Measurements from ENCODE around the gene ABLIM3. TPM values are rescaled to one million over a fixed set of nuclear protein-coding genes. Genes with fewer than 3 reads are reported as not detected.

Gene ABLIM3
- total RNA-seq, 1 donor from 2014 or later = 30.1 TPM

- TF ChIP-seq CTCF (conservative IDR thresholded peaks at IDR 0.05; ENCODE audit: low read depth, low read length) = no peak
- no peak for DNase-seq (ENCODE audit: low read depth)
- no peak overlapping the region for H3K4me3 ChIP-seq (ENCODE audit: low read depth, low read length)
Observed at GRCh38 chr5:149162401-149163084, 21.2 kb downstream of the ABLIM3 start.

- no peak for DNase-seq (ENCODE audit: low read depth)
- TF ChIP-seq CTCF (conservative IDR thresholded peaks at IDR 0.05; ENCODE audit: low read depth, low read length) = no peak
- no peak overlapping the region for H3K4me3 ChIP-seq (ENCODE audit: low read depth, low read length)
Observed at GRCh38 chr5:149164731-149165130, 23.4 kb downstream of the ABLIM3 start.

GRCh38 chr5:149166128-149166527 lies 24.8 kb downstream of the ABLIM3 start:
- DNase-seq (ENCODE audit: low read depth) = no peak
- TF ChIP-seq CTCF (conservative IDR thresholded peaks at IDR 0.05; ENCODE audit: low read depth, low read length) = no peak
- no peak overlapping the region for H3K4me3 ChIP-seq (ENCODE audit: low read depth, low read length)

- no peak for DNase-seq (ENCODE audit: low read depth)
- no peak for TF ChIP-seq CTCF (conservative IDR thresholded peaks at IDR 0.05; ENCODE audit: low read depth, low read length)
- H3K4me3 ChIP-seq (ENCODE audit: low read depth, low read length) = no peak overlapping the region
Observed at GRCh38 chr5:149166591-149167100, 25.4 kb downstream of the ABLIM3 start.

- no peak for DNase-seq (ENCODE audit: low read depth)
- no peak for TF ChIP-seq CTCF (conservative IDR thresholded peaks at IDR 0.05; ENCODE audit: low read depth, low read length)
- H3K4me3 ChIP-seq (ENCODE audit: low read depth, low read length) = no peak overlapping the region
Observed at GRCh38 chr5:149168276-149168906, 27.1 kb downstream of the ABLIM3 start.

- no peak for DNase-seq (ENCODE audit: low read depth)
Observed at GRCh38 chr5:149170299-149170698, 29.0 kb downstream of the ABLIM3 start.

More at GRCh38 chr5:149170299-149170698, 29.0 kb downstream of the ABLIM3 start:
- TF ChIP-seq CTCF (conservative IDR thresholded peaks at IDR 0.05; ENCODE audit: low read depth, low read length) = no peak
- H3K4me3 ChIP-seq (ENCODE audit: low read depth, low read length) = no peak overlapping the region

All from epithelial cell of proximal tubule (primary cell).